ENCODE results near the gene PIK3R2. TPM values are rescaled to one million over a fixed set of nuclear protein-coding genes. Genes with fewer than 3 reads are reported as not detected.

Gene PIK3R2
- total RNA-seq, 1 experiment from 2014 or later: 42.8 TPM

DNA sequence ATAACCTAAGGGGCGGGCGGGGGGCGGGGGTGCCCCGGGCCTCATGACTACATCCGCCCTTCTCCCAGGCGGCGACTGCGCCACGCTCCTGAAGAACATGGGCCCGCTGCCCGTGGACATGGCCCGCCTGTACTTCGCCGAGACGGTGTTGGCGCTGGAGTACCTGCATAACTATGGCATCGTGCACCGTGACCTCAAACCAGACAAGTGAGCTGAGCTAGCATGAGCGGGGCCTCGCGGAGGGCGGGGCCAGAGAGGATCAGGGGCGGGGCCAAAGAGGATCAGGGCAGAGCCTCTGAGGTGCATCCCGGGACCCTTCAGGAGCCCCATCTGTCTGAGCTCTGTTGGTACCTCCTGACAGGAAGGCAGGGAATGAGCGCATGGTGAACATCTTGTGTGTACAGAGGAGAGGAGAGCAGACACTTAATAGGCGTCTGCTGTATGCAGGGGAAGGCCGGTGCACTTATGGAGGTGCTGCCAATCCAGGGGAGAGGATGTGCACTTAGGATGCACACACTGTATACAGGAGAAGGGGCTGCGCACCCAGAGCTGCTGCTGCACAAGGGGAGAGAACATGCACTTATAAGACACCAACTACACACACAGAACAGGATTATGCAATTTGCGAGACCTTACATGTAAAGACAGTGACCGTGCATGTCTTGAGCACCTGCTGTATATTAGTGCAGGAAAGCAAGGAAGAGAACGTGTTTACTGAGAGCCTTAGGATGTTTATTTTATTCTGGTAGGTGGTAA is 20.9 kb upstream of the PIK3R2 start:
- Histone ChIP-seq H3K9ac (ENCODE audit: extremely low read depth, insufficient read length, low read length) (no peak overlapping the region), H3K27ac (ENCODE audit: insufficient read length, low read depth, low read length) (no peak overlapping the region), H2BK12ac (ENCODE audit: insufficient read length, low read depth, low read length) (no peak overlapping the region), H3K79me2 (ENCODE audit: insufficient read depth, low read length) (no peaks in the 10 kb centered on the region), H3K23ac (ENCODE audit: insufficient read length, low read depth, low read length) (no peak overlapping the region), H4K5ac (ENCODE audit: insufficient read length, low read depth, low read length) (no peak overlapping the region), H3K14ac (ENCODE audit: insufficient read depth, low read length) (no peak overlapping the region), H2AFZ (ENCODE audit: low read length) (no peak overlapping the region), H3K18ac (ENCODE audit: insufficient read length, low read depth, low read length) (no peak overlapping the region), H2AK5ac (ENCODE audit: insufficient read length, low read length) (no peak overlapping the region), H4K91ac (ENCODE audit: insufficient read length, low read depth, low read length) (no peak overlapping the region), H3T11ph (ENCODE audit: low read length) (no peak overlapping the region), H2BK15ac (ENCODE audit: low read depth, low read length) (no peak overlapping the region), H2BK20ac (ENCODE audit: low read depth, low read length, poor library complexity, severe bottlenecking) (no peak overlapping the region), H3K56ac (ENCODE audit: insufficient read length, low read depth, low read length) (no peak overlapping the region), H4K20me1 (ENCODE audit: control insufficient read depth, insufficient read depth, insufficient read length) (no peaks in the 10 kb centered on the region), H2BK120ac (ENCODE audit: low read depth, low read length, poor library complexity, severe bottlenecking) (no peak overlapping the region), H4K8ac (replicated peaks; ENCODE audit: insufficient read length, low read depth, low read length) (no peak overlapping the region), H3K4me2 (ENCODE audit: insufficient read depth, insufficient read length, low read length) (no peak overlapping the region), H3K27me3 (ENCODE audit: insufficient read depth, low read length) (no peaks in the 10 kb centered on the region), H2BK5ac (ENCODE audit: insufficient read length, low read length) (no peak overlapping the region), H3K4ac (ENCODE audit: low read depth, low read length) (no peak overlapping the region), H3K4me1 (ENCODE audit: insufficient read depth, low read length) (no peaks in the 10 kb centered on the region), H3K79me1 (ENCODE audit: insufficient read depth, low read depth, low read length, poor library complexity, severe bottlenecking) (no peaks in the 10 kb centered on the region), H3K23me2 (ENCODE audit: insufficient read length, low read depth, low read length, poor library complexity, severe bottlenecking) (no peaks in the 10 kb centered on the region), H3K9me3 (ENCODE audit: control insufficient read depth, low read depth, low read length) (no peaks in the 10 kb centered on the region)
- Mint-ChIP-seq H3K9me3 (no peaks in the 10 kb centered on the region), H3K4me3 (no peak overlapping the region; a peak in 1 of 5 replicates), H3K27me3 (ENCODE audit: low read depth) (no peaks in the 10 kb centered on the region), H3K36me3 (ENCODE audit: insufficient read depth in 1 of 3, low read depth in 3 of 3) (peaks cover 12 to 54% (median 41%) of the 10 kb centered on the region in 3 experiments; a peak in 6 of 7 replicates), H3K4me1 (no peaks in the 10 kb centered on the region), H3K27ac (no peak overlapping the region)
- TF ChIP-seq, protein P1, sequence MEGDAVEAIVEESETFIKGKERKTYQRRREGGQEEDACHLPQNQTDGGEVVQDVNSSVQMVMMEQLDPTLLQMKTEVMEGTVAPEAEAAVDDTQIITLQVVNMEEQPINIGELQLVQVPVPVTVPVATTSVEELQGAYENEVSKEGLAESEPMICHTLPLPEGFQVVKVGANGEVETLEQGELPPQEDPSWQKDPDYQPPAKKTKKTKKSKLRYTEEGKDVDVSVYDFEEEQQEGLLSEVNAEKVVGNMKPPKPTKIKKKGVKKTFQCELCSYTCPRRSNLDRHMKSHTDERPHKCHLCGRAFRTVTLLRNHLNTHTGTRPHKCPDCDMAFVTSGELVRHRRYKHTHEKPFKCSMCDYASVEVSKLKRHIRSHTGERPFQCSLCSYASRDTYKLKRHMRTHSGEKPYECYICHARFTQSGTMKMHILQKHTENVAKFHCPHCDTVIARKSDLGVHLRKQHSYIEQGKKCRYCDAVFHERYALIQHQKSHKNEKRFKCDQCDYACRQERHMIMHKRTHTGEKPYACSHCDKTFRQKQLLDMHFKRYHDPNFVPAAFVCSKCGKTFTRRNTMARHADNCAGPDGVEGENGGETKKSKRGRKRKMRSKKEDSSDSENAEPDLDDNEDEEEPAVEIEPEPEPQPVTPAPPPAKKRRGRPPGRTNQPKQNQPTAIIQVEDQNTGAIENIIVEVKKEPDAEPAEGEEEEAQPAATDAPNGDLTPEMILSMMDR (conservative IDR thresholded peaks at IDR 0.05): no peak
- peak; percentile 66 for DNase-seq
- WGBS (ENCODE audit: extremely low coverage, insufficient read length, low lambda C conversion rate): no CpG with 5 or more reads among the region's 31 CpGs

Measured in H9 (cell line).